ENCODE results near the gene ZFHX3. TPM values are rescaled to one million over a fixed set of nuclear protein-coding genes. Genes with fewer than 3 reads are reported as not detected.

ZFHX3 gene
- total and polyA plus RNA-seq, 9 of the 15 experiments (the other 6 are each of a cell fraction or from before 2014, with no cell fraction given) = 0.01 to 0.23 (median 0.06) TPM; not detected in 4

DNA sequence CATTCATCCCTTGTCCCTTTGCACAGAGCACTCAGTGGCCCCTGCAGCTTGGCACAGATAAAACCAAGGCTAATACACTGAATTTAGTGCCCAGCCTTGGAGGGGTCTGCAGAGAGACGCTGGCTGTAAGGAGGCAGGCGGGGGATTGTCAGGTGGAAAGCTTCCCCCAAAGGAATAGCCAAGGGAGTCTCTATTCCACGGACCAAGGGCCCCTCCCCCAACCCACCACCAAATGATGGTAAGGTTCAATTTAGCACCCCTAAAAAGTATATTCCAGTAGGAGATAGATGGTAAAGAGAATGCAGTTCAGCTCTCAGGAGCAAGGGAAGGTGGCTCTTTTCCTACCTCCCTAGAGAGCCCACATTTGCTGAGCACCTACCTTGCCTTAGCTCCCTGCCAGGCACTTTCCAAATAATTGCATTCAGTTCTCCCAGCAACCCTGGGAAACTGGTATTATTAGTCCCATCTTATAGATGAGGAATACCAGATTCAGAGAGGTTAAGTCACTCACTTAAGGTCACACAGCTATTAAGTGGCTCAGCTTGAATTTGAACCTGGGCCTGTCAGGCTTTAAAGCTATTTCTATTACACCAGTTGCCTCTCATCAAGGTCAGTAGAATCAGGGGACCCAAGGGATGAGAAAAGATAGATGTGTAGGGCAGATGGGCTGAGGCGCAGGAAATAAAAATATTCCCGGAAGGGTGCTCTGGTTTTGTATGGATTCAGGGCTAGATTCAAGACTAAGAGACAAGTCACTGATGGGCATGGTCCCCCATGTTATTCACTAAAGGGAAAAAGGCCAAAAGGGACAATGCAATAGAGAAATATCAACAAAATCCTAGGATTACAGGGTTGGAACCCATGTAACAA lies 20.0 kb upstream of the ZFHX3 start:
- no peaks in the 10 kb centered on the region for H3K9me1 ChIP-seq (ENCODE audit: control insufficient read depth, insufficient read depth, low read length)
- no peaks in the 10 kb centered on the region for H4K20me1 ChIP-seq (replicated peaks; ENCODE audit: control insufficient read depth, insufficient read depth, low read length)
- H3K9ac ChIP-seq (ENCODE audit: insufficient read depth in 1 of 2, low read depth in 2 of 2, low read length in 2 of 2) = no peak overlapping the region
- H3K9me3 ChIP-seq (replicated peaks; ENCODE audit: control insufficient read depth, insufficient read depth, low read depth, low read length) = no peaks in the 10 kb centered on the region
- H3K27ac ChIP-seq (ENCODE audit: extremely low read depth, low read depth, low read length) = no peak overlapping the region
- no peaks in the 10 kb centered on the region for H3K36me3 ChIP-seq (ENCODE audit: control insufficient read depth, insufficient read depth, low read length)
- peaks cover 0 to 2% of the 10 kb centered on the region in 2 experiments; a peak in 3 of 5 replicates for H3K4me1 ChIP-seq (replicated peaks in 1 of 2; ENCODE audit: control insufficient read depth in 2 of 2, insufficient read depth in 2 of 2, low read length in 2 of 2)
- 16% methylated on average over 5 of the region's 5 CpGs for WGBS (ENCODE audit: insufficient coverage, low coverage, missing lambda C conversion rate)
- TF ChIP-seq RBM25 (IDR thresholded peaks at IDR 0.05; ENCODE audit: low read depth, low read length, severe bottlenecking) (peak; percentile 45), ZFP36 (IDR thresholded peaks at IDR 0.05; ENCODE audit: low read depth, low read length, partially characterized antibody) (peak; percentile 37), MEIS2 (IDR thresholded peaks at IDR 0.05; ENCODE audit: partially characterized antibody) (no peak)
- TF ChIP-seq, protein P1, sequence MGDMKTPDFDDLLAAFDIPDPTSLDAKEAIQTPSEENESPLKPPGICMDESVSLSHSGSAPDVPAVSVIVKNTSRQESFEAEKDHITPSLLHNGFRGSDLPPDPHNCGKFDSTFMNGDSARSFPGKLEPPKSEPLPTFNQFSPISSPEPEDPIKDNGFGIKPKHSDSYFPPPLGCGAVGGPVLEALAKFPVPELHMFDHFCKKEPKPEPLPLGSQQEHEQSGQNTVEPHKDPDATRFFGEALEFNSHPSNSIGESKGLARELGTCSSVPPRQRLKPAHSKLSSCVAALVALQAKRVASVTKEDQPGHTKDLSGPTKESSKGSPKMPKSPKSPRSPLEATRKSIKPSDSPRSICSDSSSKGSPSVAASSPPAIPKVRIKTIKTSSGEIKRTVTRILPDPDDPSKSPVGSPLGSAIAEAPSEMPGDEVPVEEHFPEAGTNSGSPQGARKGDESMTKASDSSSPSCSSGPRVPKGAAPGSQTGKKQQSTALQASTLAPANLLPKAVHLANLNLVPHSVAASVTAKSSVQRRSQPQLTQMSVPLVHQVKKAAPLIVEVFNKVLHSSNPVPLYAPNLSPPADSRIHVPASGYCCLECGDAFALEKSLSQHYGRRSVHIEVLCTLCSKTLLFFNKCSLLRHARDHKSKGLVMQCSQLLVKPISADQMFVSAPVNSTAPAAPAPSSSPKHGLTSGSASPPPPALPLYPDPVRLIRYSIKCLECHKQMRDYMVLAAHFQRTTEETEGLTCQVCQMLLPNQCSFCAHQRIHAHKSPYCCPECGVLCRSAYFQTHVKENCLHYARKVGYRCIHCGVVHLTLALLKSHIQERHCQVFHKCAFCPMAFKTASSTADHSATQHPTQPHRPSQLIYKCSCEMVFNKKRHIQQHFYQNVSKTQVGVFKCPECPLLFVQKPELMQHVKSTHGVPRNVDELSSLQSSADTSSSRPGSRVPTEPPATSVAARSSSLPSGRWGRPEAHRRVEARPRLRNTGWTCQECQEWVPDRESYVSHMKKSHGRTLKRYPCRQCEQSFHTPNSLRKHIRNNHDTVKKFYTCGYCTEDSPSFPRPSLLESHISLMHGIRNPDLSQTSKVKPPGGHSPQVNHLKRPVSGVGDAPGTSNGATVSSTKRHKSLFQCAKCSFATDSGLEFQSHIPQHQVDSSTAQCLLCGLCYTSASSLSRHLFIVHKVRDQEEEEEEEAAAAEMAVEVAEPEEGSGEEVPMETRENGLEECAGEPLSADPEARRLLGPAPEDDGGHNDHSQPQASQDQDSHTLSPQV (IDR thresholded peaks at IDR 0.05) = no peak
- no peak overlapping the region for H3K4me2 ChIP-seq (ENCODE audit: insufficient read depth, low read length)
- FAIRE-seq = no peak
- H2AFZ ChIP-seq (ENCODE audit: low read depth, low read length) = no peak overlapping the region
- H3K4me3 ChIP-seq = no peak overlapping the region
- H3K27me3 ChIP-seq (ENCODE audit: control insufficient read depth in 2 of 2, insufficient read depth in 2 of 2, low read length in 2 of 2) = peaks cover 14 to 44% of the 10 kb centered on the region in 2 experiments
- ATAC-seq = no peak
- ChIA-PET POLR2A (interaction anchor here (0.6 to 0.7 kb wide), 2 partner anchors 64 to 189 kb away, joined by 3 to 4 read pairs; no protein-coding TSS in a partner anchor), CTCF (ENCODE audit: low intra/inter-chr PET ratio) (no interaction called here)
- no peak for DNase-seq (ENCODE audit: extremely low read depth in 1 of 4, low spot score in 3 of 4)
- intact Hi-C loops (cut with micrococcal nuclease) = no loop called here
- H3K79me2 ChIP-seq (ENCODE audit: control insufficient read depth, insufficient read depth, low read length) = no peaks in the 10 kb centered on the region
- in situ Hi-C loops (cut with MboI) = no loop called here
- BruUV-seq (replicated peaks) = no TSS peak

Measured in K562 (cell line).